CD4-positive, CD25-positive, alpha-beta regulatory T cell (primary cell): ENCODE measurements around the gene GLTPD2. TPM values are rescaled to one million over a fixed set of nuclear protein-coding genes. Genes with fewer than 3 reads are reported as not detected.

Experiments
- ATAC-seq, 2 donors: fragments of 150-1000 bp; cut with Tn5 transposase; one replicate each; pipeline ENCODE4 v1.10.0; 2021; ENCODE audit warnings: low read depth in 2 of 2, moderate number of reproducible peaks in 2 of 2, moderate library complexity in 1 of 2
- DNase-seq, 3 donors: peaks; one replicate each; pipeline versions ENCODE4 v3.0.0 to v3.0.0-alpha.2; 2012 to 2022; ENCODE audit warnings: mixed read lengths in 1 of 3
- H3K27ac ChIP-seq: one replicate; pipeline ENCODE4 v1.7.0; 2013; ENCODE audit warnings: mild to moderate bottlenecking, low read length; ENCODE audit not compliant: insufficient read depth, poor library complexity, severe bottlenecking
- H3K27me3 ChIP-seq: one replicate; pipeline ENCODE4 v1.7.0; 2013; ENCODE audit warnings: low read length; ENCODE audit not compliant: control insufficient read depth, insufficient read depth
- H3K36me3 ChIP-seq: one replicate; pipeline ENCODE4 v1.7.0; 2013; ENCODE audit warnings: mild to moderate bottlenecking, low read length, moderate library complexity; ENCODE audit not compliant: control insufficient read depth, insufficient read depth
- H3K4me1 ChIP-seq: 2 replicates; pipeline ENCODE4 v1.7.0; 2013; ENCODE audit warnings: mild to moderate bottlenecking, low read length; ENCODE audit not compliant: insufficient read depth, control insufficient read depth, poor library complexity, severe bottlenecking
- H3K4me3 ChIP-seq: one replicate; pipeline ENCODE4 v1.7.0; 2013; ENCODE audit warnings: low read depth, mild to moderate bottlenecking, low read length, moderate library complexity
- H3K9me3 ChIP-seq, 2 experiments: 1 replicate in 1 of 2; 2 replicates in 1 of 2; pipeline ENCODE4 v1.7.0; 2013; ENCODE audit warnings: low read length in 2 of 2, mild to moderate bottlenecking in 1 of 2, moderate library complexity in 1 of 2; ENCODE audit not compliant: control insufficient read depth in 2 of 2
- H3K27ac Mint-ChIP-seq, 3 donors: one replicate each; pipeline ENCODE4 v1.8.0; 2020 to 2022; ENCODE audit warnings: mild to moderate bottlenecking in 3 of 3, mixed read lengths in 3 of 3, moderate library complexity in 2 of 3
- H3K27me3 Mint-ChIP-seq: one replicate; pipeline ENCODE4 v1.8.0; 2022; ENCODE audit warnings: mild to moderate bottlenecking, mixed read lengths
- H3K36me3 Mint-ChIP-seq: one replicate; pipeline ENCODE4 v1.8.0; 2020; ENCODE audit warnings: mixed read lengths
- H3K4me1 Mint-ChIP-seq, 4 donors: one replicate each; pipeline ENCODE4 v1.8.0; 2020 to 2022; ENCODE audit warnings: mixed read lengths in 4 of 4, mild to moderate bottlenecking in 1 of 4
- H3K4me3 Mint-ChIP-seq, 4 donors: one replicate each; pipeline ENCODE4 v1.8.0; 2020 to 2022; ENCODE audit warnings: mild to moderate bottlenecking in 4 of 4, mixed read lengths in 4 of 4, moderate library complexity in 3 of 4
- H3K9me3 Mint-ChIP-seq, 7 donors: one replicate each; pipeline ENCODE4 v1.8.0; 2020 to 2022; ENCODE audit warnings: mixed read lengths in 7 of 7, mild to moderate bottlenecking in 3 of 7, moderate library complexity in 2 of 7
- polyA plus RNA-seq, 4 donors: library from polyadenylated mRNA; unstranded; fragments of 300-500 nt; fragmentation: Illumina TruSeq; gene quantifications; one replicate each; pipeline ENCODE4 v1.2.3, GENCODE V29; 2021
- total RNA-seq: library from RNA; stranded (reverse); gene quantifications from one replicate; pipeline ENCODE4 v1.2.3, GENCODE V29; 2022

The GLTPD2 gene
- total RNA-seq, result 0.39 TPM
- polyA plus RNA-seq, result under 1 TPM in 1 of 4 donors, not detected in 3; 0.43 TPM

DNA sequence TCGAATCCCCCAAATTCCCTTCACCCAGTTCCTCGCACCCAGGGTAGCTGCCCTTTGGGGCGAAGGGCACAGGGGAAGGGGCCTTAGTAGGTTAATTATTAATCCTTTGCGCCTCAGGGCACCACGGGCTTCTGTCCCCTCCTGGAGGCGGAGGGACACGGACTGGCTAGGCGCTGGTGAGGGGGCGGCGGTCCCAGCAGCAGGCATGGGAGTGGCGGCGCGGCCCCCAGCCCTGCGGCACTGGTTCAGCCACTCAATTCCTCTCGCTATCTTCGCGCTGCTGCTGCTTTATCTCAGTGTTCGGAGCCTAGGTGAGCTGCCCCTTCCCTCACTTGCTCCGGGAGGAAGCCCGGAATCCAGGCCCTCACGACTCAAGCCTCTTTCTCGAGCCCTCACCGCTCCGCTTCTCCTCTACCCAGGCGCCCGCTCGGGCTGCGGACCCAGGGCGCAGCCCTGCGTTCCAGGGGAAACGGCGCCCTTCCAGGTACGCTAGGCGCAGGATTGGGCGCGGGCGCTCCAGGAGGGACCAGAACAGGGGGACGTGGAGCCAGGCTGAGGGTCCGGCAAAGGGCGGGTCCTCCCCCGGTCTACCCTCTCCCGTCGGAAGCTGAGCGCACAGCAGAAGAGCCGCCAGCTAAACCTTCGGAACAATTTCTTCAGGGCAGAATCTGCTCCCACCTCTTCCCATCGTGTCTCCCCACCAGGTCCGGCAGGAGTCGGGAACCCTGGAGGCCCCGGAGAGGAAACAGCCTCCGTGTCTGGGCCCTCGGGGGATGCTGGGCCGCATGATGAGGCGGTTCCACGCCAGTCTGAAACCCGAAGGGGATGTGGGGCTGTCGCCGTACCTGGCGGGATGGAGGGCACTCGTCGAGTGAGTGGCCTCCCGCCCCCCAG, at the start of gene GLTPD2:
GLTPD2 (plus strand) TSS at position 158 of the 894 bp plus-strand sequence; CDS start at position 206, 48 bp downstream.
- H3K27ac Mint-ChIP-seq, result peak within 1 kb of the TSS in 1 of 3 donors; percentile 60
- Histone ChIP-seq H3K4me1 (peaks cover 34% of the 10 kb centered on the region), H3K27me3 (peaks cover 12% of the 10 kb centered on the region), H3K27ac (peak within 1 kb of the TSS; percentile 74), H3K4me3 (peak within 1 kb of the TSS; percentile 19), H3K36me3 (no peaks in the 10 kb centered on the region), H3K9me3 (no peaks in the 10 kb centered on the region)
- H3K4me3 Mint-ChIP-seq, result peak within 1 kb of the TSS; percentile 68 to 90 (median 86)
- DNase-seq (no peak), ATAC-seq (no peak)
- peaks cover 5 to 43% (median 11%) of the 10 kb centered on the region in 4 donors for H3K4me1 Mint-ChIP-seq
- H3K27me3 Mint-ChIP-seq, result peaks cover 54% of the 10 kb centered on the region
- H3K36me3 Mint-ChIP-seq, result no peaks in the 10 kb centered on the region
- H3K9me3 Mint-ChIP-seq, result no peaks in the 10 kb centered on the region

GRCh38 chr17:4739122-4740024, 49.4 kb upstream of the GLTPD2 start, which contains the start of the genes CXCL16 and ZMYND15:
TSS of gene CXCL16 (minus strand) at chr17:4739928. CDS start at chr17:4739339, 589 bp downstream.
TSS of gene ZMYND15 (plus strand) at chr17:4739833. CDS start at chr17:4740549, 716 bp downstream.
- H3K27ac ChIP-seq, result no peak within 1 kb of the TSS
- Mint-ChIP-seq H3K27ac (peak within 1 kb of the TSS; percentile 69 to 97 (median 96)), H3K36me3 (no peaks in the 10 kb centered on the region), H3K4me1 (peaks cover 0 to 17% (median 2%) of the 10 kb centered on the region in 4 donors), H3K27me3 (peaks cover 43% of the 10 kb centered on the region), H3K4me3 (peak within 1 kb of the TSS; percentile 91 to 94 (median 92)), H3K9me3 (no peaks in the 10 kb centered on the region)
- no peaks in the 10 kb centered on the region for H3K36me3 ChIP-seq
- H3K27me3 ChIP-seq, result peaks cover 9% of the 10 kb centered on the region
- peak within 1 kb of the TSS; percentile 57 for H3K4me3 ChIP-seq
- DNase-seq (peak; percentile 44 to 66 (median 64)), ATAC-seq (peak; percentile 55 to 62)
- H3K4me1 ChIP-seq, result peaks cover 21% of the 10 kb centered on the region
- no peaks in the 10 kb centered on the region for H3K9me3 ChIP-seq

- Histone ChIP-seq H3K4me3 (peak overlapping the region; percentile 44), H3K9me3 (no peaks in the 10 kb centered on the region), H3K4me1 (peaks cover 21% of the 10 kb centered on the region), H3K36me3 (no peaks in the 10 kb centered on the region), H3K27me3 (peaks cover 9% of the 10 kb centered on the region), H3K27ac (no peak overlapping the region)
- Mint-ChIP-seq H3K27ac (peak overlapping the region; percentile 69 to 96 (median 78)), H3K4me1 (peaks cover 0 to 20% (median 2%) of the 10 kb centered on the region in 4 donors), H3K4me3 (peak overlapping the region; percentile 78 to 94 (median 88)), H3K36me3 (no peaks in the 10 kb centered on the region), H3K9me3 (no peaks in the 10 kb centered on the region), H3K27me3 (peaks cover 50% of the 10 kb centered on the region)
- ATAC-seq (no peak), DNase-seq (no peak)
Measured at GRCh38 chr17:4740025-4740351, 48.8 kb upstream of the GLTPD2 start.

- DNase-seq (no peak), ATAC-seq (no peak)
- no peak overlapping the region for H3K27ac ChIP-seq
- no peaks in the 10 kb centered on the region for H3K36me3 ChIP-seq
- no peaks in the 10 kb centered on the region for H3K36me3 Mint-ChIP-seq
- H3K27me3 ChIP-seq, result peaks cover 9% of the 10 kb centered on the region
- peaks cover 0 to 25% (median 2%) of the 10 kb centered on the region in 4 donors for H3K4me1 Mint-ChIP-seq
- H3K27me3 Mint-ChIP-seq, result peaks cover 53% of the 10 kb centered on the region
- no peaks in the 10 kb centered on the region for H3K9me3 ChIP-seq
- no peaks in the 10 kb centered on the region for H3K9me3 Mint-ChIP-seq
- H3K27ac Mint-ChIP-seq, result peak overlapping the region; percentile 16 to 96 (median 78)
- peaks cover 25% of the 10 kb centered on the region for H3K4me1 ChIP-seq
- H3K4me3 Mint-ChIP-seq, result peak overlapping the region; percentile 78 to 94 (median 88)
- no peak overlapping the region for H3K4me3 ChIP-seq
Measured at GRCh38 chr17:4740584-4740983, 48.2 kb upstream of the GLTPD2 start.

- peaks cover 9% of the 10 kb centered on the region for H3K27me3 ChIP-seq
- DNase-seq (no peak), ATAC-seq (no peak)
- no peaks in the 10 kb centered on the region for H3K9me3 ChIP-seq
- Mint-ChIP-seq H3K4me3 (peak overlapping the region; percentile 29 to 84 (median 66)), H3K36me3 (no peaks in the 10 kb centered on the region), H3K27ac (peak overlapping the region in 1 of 3 donors; percentile 75), H3K4me1 (peaks cover 0 to 27% (median 2%) of the 10 kb centered on the region in 4 donors), H3K9me3 (no peaks in the 10 kb centered on the region), H3K27me3 (peaks cover 53% of the 10 kb centered on the region)
- no peak overlapping the region for H3K27ac ChIP-seq
- no peaks in the 10 kb centered on the region for H3K36me3 ChIP-seq
- H3K4me3 ChIP-seq, result no peak overlapping the region
- H3K4me1 ChIP-seq, result peaks cover 25% of the 10 kb centered on the region
Measured at GRCh38 chr17:4741544-4741943, 47.2 kb upstream of the GLTPD2 start.

DNA sequence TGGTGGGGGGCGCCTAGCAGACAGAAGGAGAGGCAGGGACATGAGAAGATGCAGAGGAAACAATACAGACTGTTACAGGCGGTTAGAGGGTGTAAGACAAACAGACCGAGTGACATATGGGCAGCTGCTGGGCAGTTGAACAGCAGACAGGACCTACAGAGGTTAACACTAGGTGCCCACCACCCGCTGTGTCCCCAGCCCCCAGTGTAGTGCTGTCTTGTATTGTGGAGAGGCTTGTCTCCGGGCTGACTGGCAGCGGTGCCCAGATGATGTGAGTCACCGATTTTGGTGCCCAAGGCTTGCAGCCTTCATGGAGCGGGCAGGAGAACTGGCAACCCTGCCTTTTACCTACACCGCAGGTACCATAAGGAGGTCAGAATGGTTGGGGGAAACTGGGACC, 46.6 kb upstream of the GLTPD2 start:
- peaks cover 51% of the 10 kb centered on the region for H3K27me3 Mint-ChIP-seq
- H3K27ac Mint-ChIP-seq, result no peak overlapping the region
- H3K4me3 ChIP-seq, result no peak overlapping the region
- H3K9me3 Mint-ChIP-seq, result no peaks in the 10 kb centered on the region
- DNase-seq, result no peak
- no peaks in the 10 kb centered on the region for H3K36me3 ChIP-seq
- no peaks in the 10 kb centered on the region for H3K36me3 Mint-ChIP-seq
- H3K27ac ChIP-seq, result no peak overlapping the region
- ATAC-seq, result no peak
- H3K27me3 ChIP-seq, result peaks cover 9% of the 10 kb centered on the region
- peaks cover 0 to 27% (median 2%) of the 10 kb centered on the region in 4 donors for H3K4me1 Mint-ChIP-seq
- peak overlapping the region in 3 of 4 donors; percentile 38 to 84 (median 61) for H3K4me3 Mint-ChIP-seq
- H3K4me1 ChIP-seq, result peaks cover 25% of the 10 kb centered on the region
- H3K9me3 ChIP-seq, result no peaks in the 10 kb centered on the region

GRCh38 chr17:4742629-4743028, 46.1 kb upstream of the GLTPD2 start:
- Histone ChIP-seq H3K36me3 (no peaks in the 10 kb centered on the region), H3K27ac (no peak overlapping the region), H3K27me3 (peaks cover 9% of the 10 kb centered on the region), H3K4me1 (peaks cover 25% of the 10 kb centered on the region), H3K9me3 (no peaks in the 10 kb centered on the region), H3K4me3 (no peak overlapping the region)
- no peak for ATAC-seq
- no peak overlapping the region for H3K27ac Mint-ChIP-seq
- H3K36me3 Mint-ChIP-seq, result no peaks in the 10 kb centered on the region
- peak overlapping the region in 2 of 4 donors; percentile 61 to 84 for H3K4me3 Mint-ChIP-seq
- DNase-seq, result no peak
- no peaks in the 10 kb centered on the region for H3K9me3 Mint-ChIP-seq
- H3K4me1 Mint-ChIP-seq, result peaks cover 0 to 28% (median 2%) of the 10 kb centered on the region in 4 donors
- peaks cover 46% of the 10 kb centered on the region for H3K27me3 Mint-ChIP-seq
